Aorta (tissue), 5 donors: Measurements from ENCODE around the gene DNAJC30. TPM values are rescaled to one million over a fixed set of nuclear protein-coding genes. Genes with fewer than 3 reads are reported as not detected.

Source experiments
- ATAC-seq: fragments of 200-7000 bp; cut with Tn5 transposase; one replicate; pipeline ENCODE4 v1.9.1; 2022; ENCODE audit warnings: moderate library complexity; ENCODE audit not compliant: low FRiP score
- DNase-seq, 2 donors: peaks; one replicate each; pipeline ENCODE4 v3.0.0-alpha.2; 2020
- H3K27ac ChIP-seq, 2 donors: one replicate each; pipeline ENCODE4 v1.5.1; 2013; ENCODE audit warnings: low read length in 2 of 2, mild to moderate bottlenecking in 2 of 2, moderate library complexity in 2 of 2, control low read depth in 1 of 2, inconsistent platforms in 1 of 2, low read depth in 1 of 2
- H3K27me3 ChIP-seq, 2 donors: one replicate each; pipeline ENCODE4 v1.6.1; 2013; ENCODE audit warnings: control low read depth in 1 of 2, low read length in 1 of 2, mild to moderate bottlenecking in 1 of 2, moderate library complexity in 1 of 2; ENCODE audit not compliant: insufficient read depth in 2 of 2, control insufficient read depth in 1 of 2
- H3K36me3 ChIP-seq, 2 donors: one replicate each; pipeline ENCODE4 v1.6.1; 2013; ENCODE audit warnings: control low read depth in 1 of 2, low read length in 1 of 2, mild to moderate bottlenecking in 1 of 2; ENCODE audit not compliant: insufficient read depth in 2 of 2, control insufficient read depth in 1 of 2
- H3K4me1 ChIP-seq, 2 donors: one replicate each; pipeline ENCODE4 v1.6.1; 2013; ENCODE audit warnings: low read length in 2 of 2, control low read depth in 1 of 2, mild to moderate bottlenecking in 1 of 2, moderate library complexity in 1 of 2; ENCODE audit not compliant: insufficient read depth in 2 of 2, control insufficient read depth in 1 of 2
- H3K4me3 ChIP-seq, 2 donors: one replicate each; pipeline ENCODE4 v1.5.1; 2013; ENCODE audit warnings: low read length in 2 of 2, control low read depth in 1 of 2, mild to moderate bottlenecking in 1 of 2
- H3K9me3 ChIP-seq: one replicate; pipeline ENCODE4 v1.6.1; 2013; ENCODE audit warnings: mild to moderate bottlenecking, low read length; ENCODE audit not compliant: control insufficient read depth
- WGBS, 2 donors: extraction: QIAGEN DNeasy Blood & Tissue Kit; methylation state at CpG; one replicate each; pipeline ENCODE4 v1.1.7; 2013; 5-methylcytosine and 5-hydroxymethylcytosine counted together
- intact Hi-C, 2 donors: fragments of 100-400 bp; cut with DNase I; formaldehyde crosslinking; loops; one replicate each; pipeline versions ENCODE4 v1.14.2 to v1.15.0; 2022
- microRNA-seq, 2 donors: library from miRNA; unstranded; fragments of <30 nt; microRNA quantifications; one replicate each; pipeline ENCODE4 v1.2.0, GENCODE V29; 2020
- polyA plus RNA-seq, 2 donors: library from polyadenylated mRNA; stranded (reverse); fragments of 200-250 nt; gene quantifications; one replicate each; pipeline ENCODE4 v1.2.3, GENCODE V29; 2013
- total RNA-seq, 2 donors: library from RNA; stranded (reverse); fragmentation: NEBNext Ultra II Directional; extraction: Animal tissue kit (Norgen Biotek cat#: 25700); gene quantifications; one replicate each; pipeline ENCODE4 v1.2.1, GENCODE V29; 2021
- donor health status: healthy with polysubstance abuse.
- donor health status: Bipolar disorder and iron deficiency.
- donor health status: DM: no; HTN: no; CAD: no.
- donor health status: DM: no; HTN: no; CAD: no.
- donor health status: DM: yes; HTN: yes; CAD: no.

Gene DNAJC30
- total and polyA plus RNA-seq, 4 donors = 4.5 to 7.8 (median 5.9) TPM

- H3K27me3 ChIP-seq = no peaks in the 10 kb centered on the region
- WGBS, 2 donors = 35 to 48% methylated on average over 2 of the region's 2 CpGs
Measured at GRCh38 chr7:73642834-73643233, 40.4 kb downstream of the DNAJC30 start.

GRCh38 chr7:73638911-73639310 is 44.3 kb downstream of the DNAJC30 start:
- intact Hi-C loops = no loop called here
- H3K9me3 ChIP-seq = peaks cover 6% of the 10 kb centered on the region
- H3K27ac ChIP-seq = no peak overlapping the region
- no peak overlapping the region for H3K4me3 ChIP-seq
- DNase-seq (no peak), ATAC-seq (no peak)
- H3K4me1 ChIP-seq = no peaks in the 10 kb centered on the region
- WGBS, 2 donors = 67 to 70% methylated on average over 3 of the region's 3 CpGs
- no peaks in the 10 kb centered on the region for H3K36me3 ChIP-seq
- no peaks in the 10 kb centered on the region for H3K27me3 ChIP-seq

More at GRCh38 chr7:73642834-73643233, 40.4 kb downstream of the DNAJC30 start:
- intact Hi-C loops = no loop called here
- DNase-seq = no peak
- no peak for ATAC-seq
- no peaks in the 10 kb centered on the region for H3K36me3 ChIP-seq
- H3K4me3 ChIP-seq = no peak overlapping the region
- peaks cover 6% of the 10 kb centered on the region for H3K9me3 ChIP-seq
- no peak overlapping the region for H3K27ac ChIP-seq
- no peaks in the 10 kb centered on the region for H3K4me1 ChIP-seq

- DNase-seq (no peak), ATAC-seq (no peak)
- H3K36me3 ChIP-seq = no peaks in the 10 kb centered on the region
- WGBS, 2 donors = 83 to 87% methylated on average over 8 of the region's 8 CpGs
- no peaks in the 10 kb centered on the region for H3K27me3 ChIP-seq
- H3K4me1 ChIP-seq = no peaks in the 10 kb centered on the region
- no peak overlapping the region for H3K27ac ChIP-seq
- no peak overlapping the region for H3K4me3 ChIP-seq
- intact Hi-C loops = no loop called here
- H3K9me3 ChIP-seq = no peaks in the 10 kb centered on the region
Measured at GRCh38 chr7:73635428-73636200, 47.6 kb downstream of the DNAJC30 start.

GRCh38 chr7:73633844-73634243 is 49.4 kb downstream of the DNAJC30 start:
- ATAC-seq (no peak), DNase-seq (no peak)
- 67 to 74% methylated on average over 8 of the region's 8 CpGs for WGBS, 2 donors
- Histone ChIP-seq H3K4me1 (no peaks in the 10 kb centered on the region), H3K27ac (no peak overlapping the region), H3K4me3 (no peak overlapping the region), H3K36me3 (no peaks in the 10 kb centered on the region), H3K9me3 (no peaks in the 10 kb centered on the region), H3K27me3 (no peaks in the 10 kb centered on the region)
- intact Hi-C loops = no loop called here

- DNase-seq (no peak), ATAC-seq (no peak)
- no peaks in the 10 kb centered on the region for H3K4me1 ChIP-seq
- no peaks in the 10 kb centered on the region for H3K9me3 ChIP-seq
- H3K27me3 ChIP-seq = no peaks in the 10 kb centered on the region
- no peak overlapping the region for H3K4me3 ChIP-seq
- WGBS, 2 donors = 81 to 94% methylated on average over 7 of the region's 7 CpGs
- intact Hi-C loops = no loop called here
- no peaks in the 10 kb centered on the region for H3K36me3 ChIP-seq
- H3K27ac ChIP-seq = no peak overlapping the region
Measured at GRCh38 chr7:73633323-73633722, 49.9 kb downstream of the DNAJC30 start.

- 21 to 44% methylated on average over 1 of the region's 1 CpG for WGBS, 2 donors
- Histone ChIP-seq H3K4me1 (no peaks in the 10 kb centered on the region), H3K36me3 (no peaks in the 10 kb centered on the region), H3K27me3 (no peaks in the 10 kb centered on the region), H3K4me3 (no peak overlapping the region), H3K27ac (no peak overlapping the region), H3K9me3 (no peaks in the 10 kb centered on the region)
- no peak for ATAC-seq
- intact Hi-C loops = no loop called here
- no peak for DNase-seq
Measured at GRCh38 chr7:73631558-73631957, 51.7 kb downstream of the DNAJC30 start.

Small RNAs within 50 kb of the gene (microRNA-seq; reads per million reads assigned to microRNA genes)
- gene MIR4284 = 0 reads per million in 2 donors

Other genes starting within 250 kb of the DNAJC30 start
- under 1 TPM in 1 of 2 donors, not detected in 1; 0.21 TPM for gene FZD9, start 249.7 kb downstream of the DNAJC30 start, total RNA-seq
- gene FZD9, start 249.7 kb downstream of the DNAJC30 start, polyA plus RNA-seq = under 1 TPM in 1 of 2 donors, not detected in 1; 0.20 TPM
- gene BAZ1B, start 161.2 kb downstream of the DNAJC30 start, total RNA-seq = 10 to 100 TPM; 49.3 to 60.0 TPM
- 10 to 100 TPM; 19.1 to 23.9 TPM for gene BAZ1B, start 161.2 kb downstream of the DNAJC30 start, polyA plus RNA-seq
- 10 to 100 TPM; 45.5 to 68.2 TPM for gene BCL7B, start 125.8 kb downstream of the DNAJC30 start, total RNA-seq
- gene BCL7B, start 125.8 kb downstream of the DNAJC30 start, polyA plus RNA-seq = 10 to 100 TPM; 70.9 to 92.3 TPM
- 10 to 100 TPM; 26.5 to 27.7 TPM for gene TBL2, start 104.9 kb downstream of the DNAJC30 start, total RNA-seq
- 10 to 100 TPM; 17.7 to 22.8 TPM for gene TBL2, start 104.9 kb downstream of the DNAJC30 start, polyA plus RNA-seq
- gene MLXIPL, start 58.9 kb downstream of the DNAJC30 start, total RNA-seq = 1 to 10 TPM; 2.0 to 4.5 TPM
- gene MLXIPL, start 58.9 kb downstream of the DNAJC30 start, polyA plus RNA-seq = 10 to 100 TPM in 1 of 2 donors, under 1 TPM in 1; 0.23 to 13.5 TPM
- gene VPS37D, start 15.6 kb downstream of the DNAJC30 start, total RNA-seq = 1 to 10 TPM; 1.5 to 1.8 TPM
- 1 to 10 TPM in 1 of 2 donors, under 1 TPM in 1; 0.88 to 2.3 TPM for gene VPS37D, start 15.6 kb downstream of the DNAJC30 start, polyA plus RNA-seq
- gene BUD23, start 144 bp upstream of the DNAJC30 start, total RNA-seq = 10 to 100 TPM; 39.0 to 39.6 TPM
- gene BUD23, start 144 bp upstream of the DNAJC30 start, polyA plus RNA-seq = 10 to 100 TPM; 48.1 to 60.7 TPM
- 10 to 100 TPM; 10.2 to 14.7 TPM for gene STX1A, start 36.2 kb upstream of the DNAJC30 start, total RNA-seq
- 10 to 100 TPM in 1 of 2 donors, 1 to 10 TPM in 1; 2.6 to 13.4 TPM for gene STX1A, start 36.2 kb upstream of the DNAJC30 start, polyA plus RNA-seq
- 10 to 100 TPM; 11.2 to 11.4 TPM for gene ABHD11, start 55.3 kb upstream of the DNAJC30 start, total RNA-seq
- gene ABHD11, start 55.3 kb upstream of the DNAJC30 start, polyA plus RNA-seq = 10 to 100 TPM; 15.3 to 32.5 TPM
- not detected for gene CLDN3, start 86.8 kb upstream of the DNAJC30 start, total RNA-seq
- 10 to 100 TPM in 1 of 2 donors, 1 to 10 TPM in 1; 1.3 to 17.4 TPM for gene CLDN3, start 86.8 kb upstream of the DNAJC30 start, polyA plus RNA-seq
- gene CLDN4, start 147.5 kb upstream of the DNAJC30 start, total RNA-seq = under 1 TPM; 0.19 to 0.84 TPM
- gene CLDN4, start 147.5 kb upstream of the DNAJC30 start, polyA plus RNA-seq = 10 to 100 TPM in 1 of 2 donors, under 1 TPM in 1; 0.69 to 16.9 TPM
- 1 to 10 TPM; 1.3 to 7.4 TPM for gene METTL27, start 159.1 kb upstream of the DNAJC30 start, total RNA-seq
- gene METTL27, start 159.1 kb upstream of the DNAJC30 start, polyA plus RNA-seq = 1 to 10 TPM in 1 of 2 donors, not detected in 1; 5.3 TPM
- not detected for gene TMEM270, start 177.7 kb upstream of the DNAJC30 start, total RNA-seq
- not detected for gene TMEM270, start 177.7 kb upstream of the DNAJC30 start, polyA plus RNA-seq